H1 (cell line): ENCODE measurements around the gene MACROD2. TPM values are rescaled to one million over a fixed set of nuclear protein-coding genes. Genes with fewer than 3 reads are reported as not detected.
A peak's percentile ranks its signal among the peaks of the same experiment; 100 is the strongest.

Experiments
- CTCF ChIA-PET: fragments of 300-600 bp; sonication (Branson Sonifier 250); formaldehyde crosslinking; loops from one replicate; lab custom pipeline; 2021; ENCODE audit not compliant: partially characterized antibody; lab: Charles Lee
- POLR2A ChIA-PET: fragments of 300-600 bp; sonication (Branson Sonifier 250); formaldehyde crosslinking; loops from one replicate; lab custom pipeline; 2021; ENCODE audit warnings: inconsistent platforms; ENCODE audit not compliant: partially characterized antibody; lab: Charles Lee
- DNase-seq, 2 experiments: peaks; one replicate each; pipeline versions ENCODE4 v3.0.0 to v3.0.0-alpha.2; 2010 to 2022; ENCODE audit warnings: low spot score in 2 of 2, low read depth in 1 of 2, mixed read lengths in 1 of 2
- FAIRE-seq: peaks from 2 replicates; lab custom pipeline; 2011; peaks lifted over from hg19 to GRCh38; lab: Jason Lieb, UNC
- H2AFZ ChIP-seq: 2 replicates; pipeline ENCODE4 v1.8.1; 2012; ENCODE audit warnings: low read length, inconsistent platforms
- H2AK5ac ChIP-seq: 2 replicates; pipeline ENCODE4 v1.6.1; 2013; ENCODE audit warnings: low read depth, low read length
- H2BK120ac ChIP-seq: replicated peaks from 2 replicates; pipeline ENCODE3; 2013; ENCODE audit warnings: low read depth, low read length, inconsistent platforms
- H2BK12ac ChIP-seq: 2 replicates; pipeline ENCODE4 v1.6.1; 2013; ENCODE audit warnings: low read depth, low read length
- H2BK15ac ChIP-seq: 2 replicates; pipeline ENCODE4 v1.6.1; 2013; ENCODE audit warnings: low read length
- H2BK20ac ChIP-seq: 2 replicates; pipeline ENCODE4 v1.6.1; 2013; ENCODE audit warnings: low read length
- H2BK5ac ChIP-seq: 2 replicates; pipeline ENCODE4 v1.6.1; 2013; ENCODE audit warnings: low read depth, low read length
- H3K14ac ChIP-seq: 2 replicates; pipeline ENCODE4 v1.6.1; 2013; ENCODE audit warnings: inconsistent platforms; ENCODE audit not compliant: insufficient read length
- H3K18ac ChIP-seq: 2 replicates; pipeline ENCODE4 v1.6.1; 2013; ENCODE audit warnings: low read length; ENCODE audit errors: extremely low read depth
- H3K23ac ChIP-seq: 2 replicates; pipeline ENCODE4 v1.6.1; 2013; ENCODE audit warnings: inconsistent platforms; ENCODE audit not compliant: insufficient read length
- H3K23me2 ChIP-seq: 2 replicates; pipeline ENCODE4 v1.6.1; 2013; ENCODE audit warnings: low read depth, low read length
- H3K27ac ChIP-seq: 2 replicates; pipeline ENCODE4 v1.6.1; 2011; ENCODE audit warnings: low read depth, low read length, inconsistent platforms
- H3K27me3 ChIP-seq, 4 experiments: replicated peaks in 1 of 4; 1 replicate in 1 of 4; 2 replicates in 3 of 4; pipeline versions ENCODE4 v1.6.1 to v1.8.1; 2011 to 2013; ENCODE audit warnings: low read length in 3 of 4, mild to moderate bottlenecking in 3 of 4, inconsistent platforms in 2 of 4, mixed read lengths in 2 of 4, moderate library complexity in 1 of 4; ENCODE audit not compliant: control insufficient read depth in 3 of 4, insufficient read depth in 3 of 4; ENCODE audit errors: extremely low read depth in 1 of 4
- H3K36me3 ChIP-seq, 4 experiments: 2 replicates each; pipeline versions ENCODE4 v1.6.1 to v1.8.1; 2011 to 2013; ENCODE audit warnings: mild to moderate bottlenecking in 4 of 4, low read length in 3 of 4, moderate library complexity in 2 of 4, control low read depth in 1 of 4, inconsistent platforms in 1 of 4; ENCODE audit not compliant: insufficient read depth in 4 of 4, control insufficient read depth in 2 of 4
- H3K4ac ChIP-seq: replicated peaks from 2 replicates; pipeline ENCODE3; 2013; ENCODE audit warnings: low read length, low read depth, mixed read lengths, inconsistent platforms; ENCODE audit not compliant: insufficient read length
- H3K4me1 ChIP-seq, 4 experiments: replicated peaks in 1 of 4; 1 replicate in 1 of 4; 2 replicates in 3 of 4; pipeline versions ENCODE4 v1.6.1 to v1.8.1; 2011 to 2013; ENCODE audit warnings: low read length in 3 of 4, inconsistent platforms in 2 of 4, mixed read lengths in 1 of 4; ENCODE audit not compliant: insufficient read depth in 4 of 4, control insufficient read depth in 3 of 4
- H3K4me2 ChIP-seq, 2 experiments: 2 replicates each; pipeline versions ENCODE4 v1.6.1 to v1.8.1; 2011 to 2013; ENCODE audit warnings: low read depth in 2 of 2, low read length in 2 of 2, control low read depth in 1 of 2, inconsistent platforms in 1 of 2, mild to moderate bottlenecking in 1 of 2; ENCODE audit not compliant: insufficient read depth in 1 of 2
- H3K4me3 ChIP-seq, 4 experiments: fragments of 200-600, 300-600 bp in 1 of 4; sonication (generic), shearing (Covaris generic), sonication (Bioruptor Twin) in 1 of 4; 2 replicates each; pipeline versions ENCODE4 v1.5.1 to v1.8.1; 2011 to 2016; ENCODE audit warnings: low read length in 4 of 4, low read depth in 3 of 4, control low read depth in 2 of 4, inconsistent platforms in 2 of 4, mild to moderate bottlenecking in 2 of 4, mixed read lengths in 1 of 4, moderate library complexity in 1 of 4; ENCODE audit not compliant: insufficient read depth in 2 of 4; ENCODE audit errors: extremely low read depth in 1 of 4
- H3K56ac ChIP-seq: replicated peaks from 2 replicates; pipeline ENCODE3; 2013; ENCODE audit warnings: low read depth, mild to moderate bottlenecking, mixed read lengths, low read length, inconsistent platforms; ENCODE audit not compliant: insufficient read length
- H3K79me1 ChIP-seq: 2 replicates; pipeline ENCODE4 v1.6.1; 2013; ENCODE audit warnings: low read depth, low read length, control low read depth
- H3K79me2 ChIP-seq, 2 experiments: 2 replicates each; pipeline versions ENCODE4 v1.6.1 to v1.8.1; 2012 to 2013; ENCODE audit warnings: low read length in 2 of 2, mild to moderate bottlenecking in 2 of 2, inconsistent platforms in 1 of 2; ENCODE audit not compliant: insufficient read depth in 2 of 2, control insufficient read depth in 1 of 2
- H3K9ac ChIP-seq, 4 experiments: replicated peaks in 1 of 4; 1 replicate in 1 of 4; 2 replicates in 3 of 4; pipeline versions ENCODE4 v1.6.1 to v1.8.1; 2011 to 2013; ENCODE audit warnings: low read depth in 3 of 4, low read length in 3 of 4, control low read depth in 2 of 4, mild to moderate bottlenecking in 2 of 4, moderate library complexity in 2 of 4, inconsistent platforms in 1 of 4; ENCODE audit errors: extremely low read depth in 1 of 4
- H3K9me3 ChIP-seq, 2 experiments: 2 replicates each; pipeline versions ENCODE4 v1.6.1 to v1.8.1; 2012 to 2013; ENCODE audit warnings: mild to moderate bottlenecking in 2 of 2, moderate library complexity in 2 of 2, control low read depth in 1 of 2, inconsistent platforms in 1 of 2, low read depth in 1 of 2, low read length in 1 of 2, mixed read lengths in 1 of 2; ENCODE audit not compliant: insufficient read depth in 2 of 2
- H4K20me1 ChIP-seq, 2 experiments: replicated peaks in 1 of 2; 2 replicates each; pipeline versions ENCODE3 to v1.8.1; 2011 to 2013; ENCODE audit warnings: inconsistent platforms in 2 of 2, low read length in 2 of 2, mild to moderate bottlenecking in 1 of 2; ENCODE audit not compliant: insufficient read depth in 2 of 2, control insufficient read depth in 1 of 2
- H4K5ac ChIP-seq: 2 replicates; pipeline ENCODE4 v1.6.1; 2013; ENCODE audit warnings: low read length, low read depth, mixed read lengths, inconsistent platforms; ENCODE audit not compliant: insufficient read length
- H4K8ac ChIP-seq: 2 replicates; pipeline ENCODE4 v1.8.0; 2013; ENCODE audit warnings: mild to moderate bottlenecking, moderate library complexity, low read length, inconsistent platforms; ENCODE audit not compliant: insufficient read depth; ENCODE audit errors: extremely low read depth
- H4K91ac ChIP-seq: replicated peaks from 2 replicates; pipeline ENCODE3; 2013; ENCODE audit warnings: low read length, mixed read lengths, inconsistent platforms; ENCODE audit not compliant: insufficient read length
- CBX5 ChIP-seq: fragments of 300-800, 300-1000 bp; sonication (generic); IDR thresholded peaks from 2 replicates; pipeline ENCODE4 v1.7.1; 2016; ENCODE audit warnings: antibody characterized with exemption, low read length, low read depth
- CHD2 ChIP-seq: IDR thresholded peaks from 2 replicates; pipeline ENCODE4 v1.6.1; 2012; ENCODE audit warnings: low read length, improper control_type of control experiment
- NRF1 ChIP-seq: IDR thresholded peaks from 2 replicates; pipeline ENCODE4 v1.6.1; 2011; ENCODE audit warnings: mild to moderate bottlenecking, low read depth, low read length, improper control_type of control experiment
- POLR2AphosphoS5 ChIP-seq: IDR thresholded peaks from 2 replicates; pipeline ENCODE4 v1.6.1; 2011; ENCODE audit warnings: low read depth, low read length
- RFX5 ChIP-seq: IDR thresholded peaks from 2 replicates; pipeline ENCODE4 v1.6.1; 2011; ENCODE audit warnings: low read depth, low read length, improper control_type of control experiment, borderline replicate concordance
- SP1 ChIP-seq: IDR thresholded peaks from 2 replicates; pipeline ENCODE4 v1.6.1; 2011; ENCODE audit warnings: low read depth, low read length
- SP4 ChIP-seq: IDR thresholded peaks from 2 replicates; pipeline ENCODE4 v1.6.1; 2012; ENCODE audit warnings: low read length, inconsistent platforms
- TAF7 ChIP-seq: optimal IDR thresholded peaks from 2 replicates; pipeline ENCODE3; 2011; ENCODE audit warnings: low read depth, mild to moderate bottlenecking, inconsistent platforms, low read length, moderate library complexity, borderline replicate concordance
- WGBS, 2 experiments: shearing (Covaris generic) in 1 of 2; methylation state at CpG; one replicate each; pipeline versions ENCODE4 v1.1.6 to v1.1.7; 2013 to 2015; ENCODE audit warnings: low lambda C conversion rate in 2 of 2, mixed read lengths in 2 of 2, inconsistent platforms in 1 of 2, low coverage in 1 of 2, missing lambda C conversion rate in 1 of 2; ENCODE audit not compliant: insufficient replicate concordance in 2 of 2, insufficient coverage in 1 of 2, insufficient read length in 1 of 2; ENCODE audit errors: extremely low coverage in 1 of 2, missing lambda C conversion rate in 1 of 2; 5-methylcytosine and 5-hydroxymethylcytosine counted together
- polyA plus RNA-seq, 7 experiments: library from polyadenylated mRNA; depleted of rRNA in 3 of 7; stranded (reverse) in 5 of 7; unstranded in 2 of 7; fragments of >200 nt in 5 of 7; fragments of 200-250 nt in 2 of 7; gene quantifications; 1 replicate in 5 of 7; 2 replicates in 1 of 7; 4 replicates in 1 of 7; pipeline versions ENCODE4 v1.2.1 to v1.2.3, GENCODE V29; 2011 to 2013; ENCODE audit warnings: missing spikeins in 2 of 7, mixed read lengths in 2 of 7
- total RNA-seq: library from RNA; stranded (reverse); fragmentation: NEBNext Ultra II Directional; extraction: Animal tissue kit (Norgen Biotek cat#: 25700); gene quantifications from 2 replicates; pipeline ENCODE4 v1.2.1, GENCODE V29; 2021

Gene MACROD2
- total and polyA plus RNA-seq, 2 of the 8 experiments (the other 6 are each of a cell fraction or from before 2014, with no cell fraction given), result 0.70 to 3.9 TPM

DNA sequence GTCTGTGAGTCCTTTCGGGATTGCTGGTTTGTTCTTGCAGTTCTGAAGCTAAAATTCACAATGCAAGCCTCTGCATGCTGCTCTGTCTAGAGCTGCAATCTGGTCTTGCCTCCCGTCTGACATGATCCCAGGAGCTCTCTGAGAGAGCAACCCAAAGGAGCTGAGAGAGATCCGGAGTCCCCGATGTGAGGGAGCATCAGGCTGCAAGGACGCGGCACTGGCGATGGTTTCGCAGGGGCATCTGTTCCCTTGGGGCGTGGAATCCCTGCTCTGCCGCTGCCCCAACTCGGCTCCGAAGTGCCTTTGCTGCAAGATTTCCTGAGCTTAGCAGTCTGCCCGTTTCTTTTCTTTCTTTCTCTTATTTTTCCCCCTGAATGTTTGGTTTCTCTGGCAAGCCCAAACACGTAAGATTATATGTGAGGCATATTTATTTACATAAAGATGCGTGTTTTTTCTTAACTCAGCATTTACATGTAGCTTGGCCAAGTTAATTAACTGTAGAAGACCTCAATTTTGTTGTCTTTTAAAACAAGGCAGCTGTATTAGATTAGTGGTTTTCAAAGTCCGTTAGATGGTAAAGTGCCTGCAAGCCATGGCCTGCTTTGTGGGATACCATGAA lies 1704.9 kb downstream of the MACROD2 start:
- Histone ChIP-seq H2AFZ (0 out of 2 replicates have a peak overlapping the region, but pooled peaks have one; percentile 60), H3K23me2 (no peaks in the 10 kb centered on the region), H3K18ac (no peak overlapping the region), H3K79me2 (no peaks in the 10 kb centered on the region), H2BK120ac (no peak overlapping the region), H4K8ac (no peak overlapping the region; the same call in 1 of the 2 replicates), H2BK12ac (no peak overlapping the region; the same call in 1 of the 2 replicates), H3K56ac (no peak overlapping the region), H2AK5ac (no peak overlapping the region), H2BK20ac (no peak overlapping the region), H3K4ac (no peak overlapping the region), H3K4me2 (no peak overlapping the region), H3K27me3 (no peaks in the 10 kb centered on the region), H3K27ac (no peak overlapping the region), H4K5ac (no peak overlapping the region), H3K36me3 (no peaks in the 10 kb centered on the region), H3K79me1 (no peaks in the 10 kb centered on the region), H3K4me1 (no peaks in the 10 kb centered on the region), H4K91ac (peak overlapping the region; percentile 55), H2BK5ac (no peak overlapping the region), H3K9ac (no peak overlapping the region), H2BK15ac (no peak overlapping the region), H3K14ac (no peak overlapping the region), H3K9me3 (peaks cover 2% of the 10 kb centered on the region in 2 experiments; a peak in 2 of 4 replicates), H3K23ac (no peak overlapping the region), H3K4me3 (no peak overlapping the region), H4K20me1 (peaks cover 0 to 1% of the 10 kb centered on the region in 2 experiments)
- FAIRE-seq (no peak), DNase-seq (no peak)
- ChIA-PET POLR2A (no interaction called here), CTCF (interaction anchor here (0.7 to 3.2 kb wide), 14 partner anchors 8 to 311 kb away, joined by 3 to 24 read pairs (median 4); no protein-coding TSS in a partner anchor)
- TF ChIP-seq CBX5 (no peak), RFX5 (no peak), POLR2AphosphoS5 (no peak), TAF7 (no peak), NRF1 (no peak), SP1 (no peak), SP4 (no peak), CHD2 (no peak)
- 94% methylated on average over 16 of the region's 16 CpGs; no CpG with 5 or more reads in 1 of the 2 experiments for WGBS, 2 experiments
